ENCODE results near the gene CSAD.

CSAD gene

GRCh38 chr12:53221203-53222080, 40.7 kb upstream of the CSAD start:
- DNase-seq, result peak; percentile 47 to 68
- Histone ChIP-seq H3K18ac (ENCODE audit: low read length) (peak overlapping the region; percentile 98), H2AFZ (ENCODE audit: insufficient read depth, low read length, poor library complexity) (peak overlapping the region; percentile 97), H3K27me3 (ENCODE audit: insufficient read depth, low read length) (peaks cover 2% of the 10 kb centered on the region), H3K4me2 (ENCODE audit: low read length) (peak overlapping the region; percentile 91), H3K4me1 (ENCODE audit: control insufficient read depth in 1 of 2, insufficient read depth in 2 of 2, low read length in 2 of 2) (peaks cover 35 to 49% of the 10 kb centered on the region in 2 experiments), H2BK120ac (ENCODE audit: insufficient read depth, low read length, poor library complexity) (peak overlapping the region; percentile 95), H3K4me3 (ENCODE audit: low read depth, low read length) (peak overlapping the region; percentile 63), H3K27ac (ENCODE audit: low read depth, low read length) (peak overlapping the region; percentile 99), H3K9me3 (ENCODE audit: insufficient read depth, low read depth, low read length) (no peaks in the 10 kb centered on the region), H2BK12ac (ENCODE audit: low read length) (peak overlapping the region; percentile 89), H4K8ac (ENCODE audit: low read depth, low read length) (peak overlapping the region; percentile 96), H4K12ac (ENCODE audit: low read depth, low read length) (peak overlapping the region; percentile 96), H3K36me3 (ENCODE audit: control insufficient read depth in 1 of 2, insufficient read depth in 2 of 2, low read length in 2 of 2) (no peaks in the 10 kb centered on the region), H3K79me2 (ENCODE audit: control insufficient read depth, insufficient read depth, low read length, poor library complexity) (peaks cover 4% of the 10 kb centered on the region), H3K9ac (ENCODE audit: low read length) (peak overlapping the region; percentile 53), H2BK5ac (ENCODE audit: low read depth, low read length, poor library complexity) (peak overlapping the region; percentile 98), H3K14ac (ENCODE audit: low read length) (peak overlapping the region; percentile 99), H2AK5ac (ENCODE audit: low read length) (peak overlapping the region; percentile 95), H3K23ac (ENCODE audit: low read length) (no peak overlapping the region), H3K4ac (ENCODE audit: low read depth, low read length) (peak overlapping the region; percentile 97), H4K91ac (ENCODE audit: low read depth, low read length) (peak overlapping the region; percentile 100), H3K79me1 (ENCODE audit: low read length) (peaks cover 28% of the 10 kb centered on the region)
- no CpG with 5 or more reads among the region's 72 CpGs for WGBS (ENCODE audit: extremely low coverage, insufficient coverage, insufficient read length)

- H3K36me3 ChIP-seq (ENCODE audit: control insufficient read depth in 1 of 2, insufficient read depth in 2 of 2, low read length in 2 of 2), result no peaks in the 10 kb centered on the region
- H3K4ac ChIP-seq (ENCODE audit: low read depth, low read length), result no peak overlapping the region
- peak overlapping the region; percentile 98 for H3K18ac ChIP-seq (ENCODE audit: low read length)
- peak overlapping the region; percentile 100 for H4K91ac ChIP-seq (ENCODE audit: low read depth, low read length)
- no peak overlapping the region for H3K9ac ChIP-seq (ENCODE audit: low read length)
- peak overlapping the region; percentile 65 for H3K4me3 ChIP-seq (ENCODE audit: low read depth, low read length)
- H2AK5ac ChIP-seq (ENCODE audit: low read length), result no peak overlapping the region
- no peak overlapping the region for H2BK120ac ChIP-seq (ENCODE audit: insufficient read depth, low read length, poor library complexity)
- peak overlapping the region; percentile 99 for H3K14ac ChIP-seq (ENCODE audit: low read length)
- H4K8ac ChIP-seq (ENCODE audit: low read depth, low read length), result peak overlapping the region; percentile 96
- peak overlapping the region; percentile 98 for H3K4me2 ChIP-seq (ENCODE audit: low read length)
- peaks cover 4% of the 10 kb centered on the region for H3K79me2 ChIP-seq (ENCODE audit: control insufficient read depth, insufficient read depth, low read length, poor library complexity)
- H2BK12ac ChIP-seq (ENCODE audit: low read length), result no peak overlapping the region
- H3K9me3 ChIP-seq (ENCODE audit: insufficient read depth, low read depth, low read length), result no peaks in the 10 kb centered on the region
- H3K27me3 ChIP-seq (ENCODE audit: insufficient read depth, low read length), result peaks cover 2% of the 10 kb centered on the region
- no CpG with 5 or more reads among the region's 42 CpGs for WGBS (ENCODE audit: extremely low coverage, insufficient coverage, insufficient read length)
- H3K4me1 ChIP-seq (ENCODE audit: control insufficient read depth in 1 of 2, insufficient read depth in 2 of 2, low read length in 2 of 2), result peaks cover 35 to 51% of the 10 kb centered on the region in 2 experiments
- peak overlapping the region; percentile 98 for H2BK5ac ChIP-seq (ENCODE audit: low read depth, low read length, poor library complexity)
- no peak overlapping the region for H3K23ac ChIP-seq (ENCODE audit: low read length)
- H2AFZ ChIP-seq (ENCODE audit: insufficient read depth, low read length, poor library complexity), result peak overlapping the region; percentile 17
- H3K27ac ChIP-seq (ENCODE audit: low read depth, low read length), result peak overlapping the region; percentile 99
- H3K79me1 ChIP-seq (ENCODE audit: low read length), result peaks cover 28% of the 10 kb centered on the region
- peak; percentile 96 to 98 for DNase-seq
- H4K12ac ChIP-seq (ENCODE audit: low read depth, low read length), result no peak overlapping the region
These were observed 40.0 kb upstream of the CSAD start for GRCh38 chr12:53220694-53221202.

GRCh38 chr12:53219956-53220693, 39.4 kb upstream of the CSAD start:
- Histone ChIP-seq H2BK5ac (ENCODE audit: low read depth, low read length, poor library complexity) (no peak overlapping the region), H3K9ac (ENCODE audit: low read length) (peak overlapping the region; percentile 55), H4K91ac (ENCODE audit: low read depth, low read length) (peak overlapping the region; percentile 30), H2BK12ac (ENCODE audit: low read length) (no peak overlapping the region), H3K9me3 (ENCODE audit: insufficient read depth, low read depth, low read length) (peaks cover under 1% of the 10 kb centered on the region), H2AK5ac (ENCODE audit: low read length) (no peak overlapping the region), H2BK120ac (ENCODE audit: insufficient read depth, low read length, poor library complexity) (no peak overlapping the region), H3K79me2 (ENCODE audit: control insufficient read depth, insufficient read depth, low read length, poor library complexity) (peaks cover 4% of the 10 kb centered on the region), H3K79me1 (ENCODE audit: low read length) (peaks cover 28% of the 10 kb centered on the region), H3K14ac (ENCODE audit: low read length) (peak overlapping the region; percentile 24), H3K4ac (ENCODE audit: low read depth, low read length) (no peak overlapping the region), H3K18ac (ENCODE audit: low read length) (no peak overlapping the region), H4K8ac (ENCODE audit: low read depth, low read length) (no peak overlapping the region), H3K27me3 (ENCODE audit: insufficient read depth, low read length) (peaks cover 2% of the 10 kb centered on the region), H3K4me1 (ENCODE audit: control insufficient read depth in 1 of 2, insufficient read depth in 2 of 2, low read length in 2 of 2) (peaks cover 34 to 49% of the 10 kb centered on the region in 2 experiments), H3K4me2 (ENCODE audit: low read length) (peak overlapping the region; percentile 98), H2AFZ (ENCODE audit: insufficient read depth, low read length, poor library complexity) (peak overlapping the region; percentile 47), H4K12ac (ENCODE audit: low read depth, low read length) (no peak overlapping the region), H3K27ac (ENCODE audit: low read depth, low read length) (no peak overlapping the region), H3K4me3 (ENCODE audit: low read depth, low read length) (peak overlapping the region; percentile 65), H3K23ac (ENCODE audit: low read length) (no peak overlapping the region), H3K36me3 (ENCODE audit: control insufficient read depth in 1 of 2, insufficient read depth in 2 of 2, low read length in 2 of 2) (peaks cover 2 to 4% of the 10 kb centered on the region in 2 experiments)
- no CpG with 5 or more reads among the region's 53 CpGs for WGBS (ENCODE audit: extremely low coverage, insufficient coverage, insufficient read length)
- peak; percentile 53 to 63 for DNase-seq

GRCh38 chr12:53219292-53219955, 38.7 kb upstream of the CSAD start:
- Histone ChIP-seq H3K4me1 (ENCODE audit: control insufficient read depth in 1 of 2, insufficient read depth in 2 of 2, low read length in 2 of 2) (peaks cover 28 to 42% of the 10 kb centered on the region in 2 experiments), H4K91ac (ENCODE audit: low read depth, low read length) (peak overlapping the region; percentile 30), H3K18ac (ENCODE audit: low read length) (peak overlapping the region; percentile 4), H2BK12ac (ENCODE audit: low read length) (no peak overlapping the region), H2BK120ac (ENCODE audit: insufficient read depth, low read length, poor library complexity) (no peak overlapping the region), H3K23ac (ENCODE audit: low read length) (no peak overlapping the region), H3K27me3 (ENCODE audit: insufficient read depth, low read length) (peaks cover 2% of the 10 kb centered on the region), H3K4ac (ENCODE audit: low read depth, low read length) (no peak overlapping the region), H3K79me1 (ENCODE audit: low read length) (peaks cover 28% of the 10 kb centered on the region), H3K27ac (ENCODE audit: low read depth, low read length) (no peak overlapping the region), H2AK5ac (ENCODE audit: low read length) (no peak overlapping the region), H3K79me2 (ENCODE audit: control insufficient read depth, insufficient read depth, low read length, poor library complexity) (peaks cover 4% of the 10 kb centered on the region), H2AFZ (ENCODE audit: insufficient read depth, low read length, poor library complexity) (no peak overlapping the region), H4K8ac (ENCODE audit: low read depth, low read length) (no peak overlapping the region), H3K4me3 (ENCODE audit: low read depth, low read length) (peak overlapping the region; percentile 65), H3K9ac (ENCODE audit: low read length) (peak overlapping the region; percentile 55), H3K9me3 (ENCODE audit: insufficient read depth, low read depth, low read length) (peaks cover 2% of the 10 kb centered on the region), H3K14ac (ENCODE audit: low read length) (peak overlapping the region; percentile 24), H4K12ac (ENCODE audit: low read depth, low read length) (no peak overlapping the region), H2BK5ac (ENCODE audit: low read depth, low read length, poor library complexity) (no peak overlapping the region), H3K36me3 (ENCODE audit: control insufficient read depth in 1 of 2, insufficient read depth in 2 of 2, low read length in 2 of 2) (peaks cover 8% of the 10 kb centered on the region in 2 experiments), H3K4me2 (ENCODE audit: low read length) (peak overlapping the region; percentile 98)
- DNase-seq, result no peak
- WGBS (ENCODE audit: extremely low coverage, insufficient coverage, insufficient read length), result no CpG with 5 or more reads among the region's 27 CpGs
